ENCODE data around the gene FOXP1.

DNA sequence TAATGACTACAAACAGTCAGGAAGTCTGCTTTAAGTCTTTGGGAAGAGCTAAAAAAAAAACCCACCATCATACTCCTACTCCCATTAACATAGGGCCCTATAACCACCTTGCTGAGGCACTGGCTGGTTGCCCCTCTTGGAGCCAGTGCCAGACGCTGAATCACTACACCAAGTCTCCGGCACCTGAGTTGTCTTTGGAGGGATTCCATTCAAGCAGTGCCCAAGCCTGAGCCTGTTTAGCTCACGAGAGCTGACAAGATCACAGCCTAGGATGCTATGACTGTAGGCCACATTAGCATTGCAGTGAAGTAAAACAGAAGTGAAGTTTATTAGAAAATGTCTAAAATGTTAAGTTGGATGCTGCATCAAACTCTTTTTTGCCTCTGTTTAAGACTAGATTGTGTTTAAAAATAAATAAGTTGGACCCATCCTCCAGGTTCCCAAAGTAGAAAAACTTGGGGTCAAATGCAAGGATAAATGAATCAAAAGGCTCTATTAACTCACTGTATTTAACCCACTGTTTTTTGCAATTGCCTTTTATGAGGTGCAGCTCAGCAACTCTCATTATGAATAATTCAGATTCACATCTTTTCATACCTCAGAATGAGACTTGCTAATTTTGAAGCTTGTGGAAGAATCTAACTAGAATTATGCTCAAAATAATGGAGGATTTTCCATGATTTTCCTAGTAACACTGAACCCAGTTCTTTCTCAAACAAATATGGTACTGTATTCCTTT is 461.9 kb downstream of the FOXP1 start:
- TF ChIP-seq, protein P1, sequence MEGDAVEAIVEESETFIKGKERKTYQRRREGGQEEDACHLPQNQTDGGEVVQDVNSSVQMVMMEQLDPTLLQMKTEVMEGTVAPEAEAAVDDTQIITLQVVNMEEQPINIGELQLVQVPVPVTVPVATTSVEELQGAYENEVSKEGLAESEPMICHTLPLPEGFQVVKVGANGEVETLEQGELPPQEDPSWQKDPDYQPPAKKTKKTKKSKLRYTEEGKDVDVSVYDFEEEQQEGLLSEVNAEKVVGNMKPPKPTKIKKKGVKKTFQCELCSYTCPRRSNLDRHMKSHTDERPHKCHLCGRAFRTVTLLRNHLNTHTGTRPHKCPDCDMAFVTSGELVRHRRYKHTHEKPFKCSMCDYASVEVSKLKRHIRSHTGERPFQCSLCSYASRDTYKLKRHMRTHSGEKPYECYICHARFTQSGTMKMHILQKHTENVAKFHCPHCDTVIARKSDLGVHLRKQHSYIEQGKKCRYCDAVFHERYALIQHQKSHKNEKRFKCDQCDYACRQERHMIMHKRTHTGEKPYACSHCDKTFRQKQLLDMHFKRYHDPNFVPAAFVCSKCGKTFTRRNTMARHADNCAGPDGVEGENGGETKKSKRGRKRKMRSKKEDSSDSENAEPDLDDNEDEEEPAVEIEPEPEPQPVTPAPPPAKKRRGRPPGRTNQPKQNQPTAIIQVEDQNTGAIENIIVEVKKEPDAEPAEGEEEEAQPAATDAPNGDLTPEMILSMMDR (IDR thresholded peaks at IDR 0.05), result no peak
- TF ChIP-seq POLR2A (IDR thresholded peaks at IDR 0.05), result no peak
